A673 (cell line): ENCODE measurements around the gene ITPKB. TPM values are rescaled to one million over a fixed set of nuclear protein-coding genes. Genes with fewer than 3 reads are reported as not detected.

ENCODE experiments used
- BruUV-seq: library from RNA; stranded (reverse); fragments of 400-500 nt; replicated peaks from 2 replicates; lab custom pipeline; 2021; lab: Mats Ljungman, UMichigan
- CTCF ChIA-PET: fragments of 300-600 bp; sonication (Branson Sonifier 250); formaldehyde crosslinking; loops from one replicate; lab custom pipeline; 2022; ENCODE audit warnings: antibody characterized with exemption; lab: Charles Lee
- POLR2A ChIA-PET: fragments of 300-600 bp; sonication (Branson Sonifier 250); formaldehyde crosslinking; loops from one replicate; lab custom pipeline; 2022; ENCODE audit warnings: antibody characterized with exemption; ENCODE audit not compliant: low non-redundant PET; lab: Charles Lee
- DNase-seq: peaks from one replicate; pipeline ENCODE4 v3.0.0-alpha.2; 2015; ENCODE audit warnings: low spot score
- H3K27ac ChIP-seq: fragments of 200-600 bp; sonication (generic); 2 replicates; pipeline ENCODE4 v1.5.1; 2016; ENCODE audit warnings: mixed run types, low read depth, mild to moderate bottlenecking, mixed read lengths, antibody characterized with exemption, low read length; ENCODE audit not compliant: poor library complexity, severe bottlenecking
- H3K27me3 ChIP-seq: fragments of 200-600 bp; sonication (generic); replicated peaks from 2 replicates; pipeline ENCODE4 v1.6.1; 2017; ENCODE audit warnings: mixed run types, low read depth, mild to moderate bottlenecking, mixed read lengths, antibody characterized with exemption, low read length; ENCODE audit not compliant: insufficient read depth, poor library complexity
- H3K36me3 ChIP-seq: fragments of 200-600 bp; sonication (generic); 2 replicates; pipeline ENCODE4 v1.6.1; 2016; ENCODE audit warnings: mixed run types, mild to moderate bottlenecking, mixed read lengths, antibody characterized with exemption, low read length; ENCODE audit not compliant: insufficient read depth, poor library complexity, severe bottlenecking
- H3K4me1 ChIP-seq: fragments of 200-600 bp; sonication (generic); 2 replicates; pipeline ENCODE4 v1.6.1; 2017; ENCODE audit warnings: mixed run types, mild to moderate bottlenecking, mixed read lengths, antibody characterized with exemption, low read length; ENCODE audit not compliant: insufficient read depth, poor library complexity, severe bottlenecking
- H3K4me3 ChIP-seq: fragments of 200-600 bp; sonication (generic); 2 replicates; pipeline ENCODE4 v1.5.1; 2016; ENCODE audit warnings: low read depth, mixed run types, mild to moderate bottlenecking, mixed read lengths, low read length; ENCODE audit not compliant: poor library complexity, severe bottlenecking
- H3K9me3 ChIP-seq: fragments of 200-600 bp; sonication (generic); 2 replicates; pipeline ENCODE4 v1.6.1; 2016; ENCODE audit warnings: mixed run types, low read depth, mild to moderate bottlenecking, mixed read lengths, antibody characterized with exemption, low read length; ENCODE audit not compliant: poor library complexity, severe bottlenecking
- EZH2 ChIP-seq: fragments of 200-600 bp; sonication (generic); IDR thresholded peaks from 2 replicates; pipeline ENCODE4 v1.6.1; 2017; ENCODE audit warnings: borderline replicate concordance, low read depth, mild to moderate bottlenecking, mixed read lengths, antibody characterized with exemption, low read length; ENCODE audit not compliant: poor library complexity, severe bottlenecking
- intact Hi-C: fragments of 100-400 bp; cut with micrococcal nuclease; formaldehyde crosslinking; loops from one replicate; pipeline ENCODE4 v1.10.0; 2022; ENCODE audit not compliant: unreplicated experiment
- total RNA-seq: library from RNA; stranded (reverse); gene quantifications from 2 replicates; pipeline ENCODE4 v1.2.3, GENCODE V29; 2021
- TF ChIP-seq, protein P1 (sequence below): fragments of 300-800, 200-600 bp; sonication (generic); conservative IDR thresholded peaks from 2 replicates; pipeline ENCODE4 v1.5.1; 2017; ENCODE audit warnings: low read depth, mild to moderate bottlenecking, antibody characterized with exemption, low read length, moderate library complexity, mixed read lengths

The ITPKB gene
- total RNA-seq, 1 experiment from 2014 or later: 14.1 TPM

DNA sequence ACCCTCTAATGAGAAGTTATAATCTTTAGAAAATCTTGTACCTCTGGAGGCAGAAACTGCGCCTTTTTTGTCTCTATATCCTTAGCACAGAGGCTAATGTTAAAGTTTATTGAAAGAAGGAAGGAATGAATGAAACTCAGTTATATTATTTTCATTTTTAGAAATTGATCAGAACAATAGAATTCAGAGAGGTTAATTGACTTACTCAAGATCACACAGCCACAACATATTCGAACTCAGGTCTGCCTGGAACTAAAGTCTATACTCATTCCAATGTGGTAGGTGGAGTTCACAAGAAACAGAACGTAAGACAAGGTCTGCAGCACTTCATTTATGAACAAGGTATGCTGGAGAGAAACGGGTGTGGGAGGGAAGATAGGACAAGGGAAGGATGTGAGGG lies 23.0 kb upstream of the ITPKB start:
- POLR2A ChIA-PET: no interaction called here
- Histone ChIP-seq H3K4me3 (no peak overlapping the region), H3K27ac (no peak overlapping the region), H3K4me1 (no peaks in the 10 kb centered on the region), H3K27me3 (peaks cover 14% of the 10 kb centered on the region), H3K9me3 (no peaks in the 10 kb centered on the region), H3K36me3 (no peaks in the 10 kb centered on the region)
- intact Hi-C loops: no loop called here
- CTCF ChIA-PET: no interaction called here
- TF ChIP-seq, protein P1, sequence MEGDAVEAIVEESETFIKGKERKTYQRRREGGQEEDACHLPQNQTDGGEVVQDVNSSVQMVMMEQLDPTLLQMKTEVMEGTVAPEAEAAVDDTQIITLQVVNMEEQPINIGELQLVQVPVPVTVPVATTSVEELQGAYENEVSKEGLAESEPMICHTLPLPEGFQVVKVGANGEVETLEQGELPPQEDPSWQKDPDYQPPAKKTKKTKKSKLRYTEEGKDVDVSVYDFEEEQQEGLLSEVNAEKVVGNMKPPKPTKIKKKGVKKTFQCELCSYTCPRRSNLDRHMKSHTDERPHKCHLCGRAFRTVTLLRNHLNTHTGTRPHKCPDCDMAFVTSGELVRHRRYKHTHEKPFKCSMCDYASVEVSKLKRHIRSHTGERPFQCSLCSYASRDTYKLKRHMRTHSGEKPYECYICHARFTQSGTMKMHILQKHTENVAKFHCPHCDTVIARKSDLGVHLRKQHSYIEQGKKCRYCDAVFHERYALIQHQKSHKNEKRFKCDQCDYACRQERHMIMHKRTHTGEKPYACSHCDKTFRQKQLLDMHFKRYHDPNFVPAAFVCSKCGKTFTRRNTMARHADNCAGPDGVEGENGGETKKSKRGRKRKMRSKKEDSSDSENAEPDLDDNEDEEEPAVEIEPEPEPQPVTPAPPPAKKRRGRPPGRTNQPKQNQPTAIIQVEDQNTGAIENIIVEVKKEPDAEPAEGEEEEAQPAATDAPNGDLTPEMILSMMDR: no peak
- TF ChIP-seq EZH2: no peak
- no peak for DNase-seq
- BruUV-seq: no TSS peak

DNA sequence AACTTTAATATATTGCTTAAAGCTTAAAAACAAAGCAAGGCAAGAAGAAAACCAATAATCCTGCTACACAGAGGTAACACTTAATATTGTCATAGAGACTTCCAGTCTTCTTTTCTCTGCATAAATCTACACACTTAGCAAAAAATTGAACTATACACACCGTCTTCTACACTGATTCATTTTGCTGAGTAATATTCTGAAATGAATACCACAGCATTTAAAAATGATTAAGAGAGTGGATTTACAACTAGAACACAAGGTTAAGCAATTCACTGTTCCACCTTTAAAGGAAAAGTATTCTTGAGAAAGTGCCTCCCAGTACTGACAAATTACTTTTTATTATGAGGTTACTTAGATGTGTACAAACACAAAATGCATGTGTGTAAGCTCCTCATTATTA lies 22.2 kb upstream of the ITPKB start:
- Histone ChIP-seq H3K27me3 (peaks cover 12% of the 10 kb centered on the region), H3K4me1 (no peaks in the 10 kb centered on the region), H3K36me3 (no peaks in the 10 kb centered on the region), H3K4me3 (no peak overlapping the region), H3K9me3 (no peaks in the 10 kb centered on the region), H3K27ac (no peak overlapping the region)
- DNase-seq: no peak
- intact Hi-C loops: no loop called here
- TF ChIP-seq EZH2: no peak
- TF ChIP-seq, protein P1: no peak
- ChIA-PET POLR2A (no interaction called here), CTCF (no interaction called here)
- no TSS peak for BruUV-seq

DNA sequence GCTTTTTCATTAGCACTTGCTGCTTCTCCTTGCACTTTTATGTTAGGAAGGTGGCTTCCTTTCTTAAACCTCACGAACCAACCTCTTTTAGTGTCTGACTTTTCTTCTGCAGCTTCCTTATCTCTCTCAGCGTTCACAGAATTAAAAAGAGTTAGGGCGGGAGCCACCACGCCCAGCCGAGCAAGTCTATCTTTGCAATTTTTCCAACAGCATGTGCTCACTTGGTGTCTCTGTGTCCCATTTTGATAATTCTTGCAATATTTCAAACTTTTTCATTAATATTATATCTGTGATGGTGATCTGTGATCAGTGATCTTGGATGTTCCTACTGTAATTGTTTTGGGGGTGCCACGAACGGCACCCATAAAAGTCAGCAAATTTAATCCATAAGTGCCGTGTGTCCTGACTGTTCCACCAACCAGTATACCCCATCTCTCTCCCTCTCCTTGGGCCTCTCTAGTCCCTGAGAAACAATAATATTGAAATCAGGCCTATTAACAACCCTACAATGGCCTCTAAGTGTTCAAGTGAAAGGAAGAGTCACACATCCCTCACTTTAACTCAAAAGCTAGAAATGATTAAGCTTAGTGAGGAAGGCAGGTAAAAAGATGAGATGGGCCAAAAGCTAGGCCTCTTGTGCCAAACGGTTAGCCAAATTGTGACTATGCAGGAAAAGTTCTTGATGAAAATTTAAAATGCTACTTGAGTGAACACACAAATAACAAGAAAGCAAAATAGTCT lies 15.9 kb upstream of the ITPKB start:
- ChIA-PET POLR2A (interaction anchor here (0.6 kb wide), 1 partner anchor 766 kb away, joined by 6 read pairs; no protein-coding TSS in a partner anchor), CTCF (no interaction called here)
- no peaks in the 10 kb centered on the region for H3K36me3 ChIP-seq
- TF ChIP-seq, protein P1: no peak
- TF ChIP-seq EZH2: no peak
- intact Hi-C loops: no loop called here
- H3K27me3 ChIP-seq: no peaks in the 10 kb centered on the region
- no peak for DNase-seq
- no TSS peak for BruUV-seq
- H3K4me3 ChIP-seq: no peak overlapping the region
- H3K27ac ChIP-seq: no peak overlapping the region
- no peaks in the 10 kb centered on the region for H3K9me3 ChIP-seq
- H3K4me1 ChIP-seq: no peaks in the 10 kb centered on the region
